Endothelial cell of umbilical vein (primary cell): ENCODE results near the gene LPIN1.

Source experiments
- EZH2 ChIP-seq: IDR thresholded peaks from 2 replicates; pipeline ENCODE4 v1.6.1; 2012; ENCODE audit warnings: borderline replicate concordance, low read depth, mild to moderate bottlenecking, moderate library complexity, low read length, inconsistent platforms; ENCODE audit not compliant: severe bottlenecking
- POLR2A ChIP-seq: IDR thresholded peaks from 2 replicates; pipeline ENCODE4 v1.6.1; 2012; ENCODE audit warnings: low read depth, mild to moderate bottlenecking, control low read depth, low read length
- POLR2AphosphoS5 ChIP-seq: IDR thresholded peaks from 2 replicates; pipeline ENCODE4 v1.6.1; 2012; ENCODE audit warnings: low read depth, mild to moderate bottlenecking, control low read depth, low read length, moderate library complexity; ENCODE audit not compliant: insufficient read depth
- TF ChIP-seq, protein P1 (sequence below), 2 donors: IDR thresholded peaks; 1 replicate in 1 of 2; 2 replicates in 1 of 2; pipeline ENCODE4 v1.5.1; 2011; ENCODE audit warnings: low read length in 2 of 2, mild to moderate bottlenecking in 2 of 2, moderate library complexity in 2 of 2, control low read depth in 1 of 2, inconsistent platforms in 1 of 2, low read depth in 1 of 2; ENCODE audit not compliant: insufficient read depth in 1 of 2; ENCODE audit errors: extremely low read depth in 1 of 2

DNA sequence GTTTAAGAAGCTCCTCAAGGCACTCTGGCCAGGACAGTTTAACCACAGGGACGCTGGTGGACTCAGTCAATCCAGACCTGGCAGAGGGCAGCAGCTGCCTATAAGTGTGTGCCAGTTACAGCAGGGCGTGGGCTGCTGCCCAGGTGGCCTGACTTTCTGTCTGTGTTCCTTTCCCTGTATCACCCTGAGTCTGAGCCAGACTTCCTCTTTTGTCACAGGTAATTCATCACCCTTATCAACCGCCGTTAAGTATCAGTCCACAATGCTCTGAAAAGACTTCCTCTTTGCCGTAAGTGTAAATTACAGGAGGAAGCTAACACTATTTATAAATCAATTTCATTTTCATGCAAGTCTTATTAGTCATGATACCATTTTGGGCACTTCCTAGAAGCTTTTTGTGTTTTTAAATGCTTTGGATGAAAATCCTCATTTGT is 7.0 kb downstream of the LPIN1 start:
- TF ChIP-seq POLR2AphosphoS5 (no peak), EZH2 (no peak), POLR2A (no peak)
- TF ChIP-seq, protein P1, sequence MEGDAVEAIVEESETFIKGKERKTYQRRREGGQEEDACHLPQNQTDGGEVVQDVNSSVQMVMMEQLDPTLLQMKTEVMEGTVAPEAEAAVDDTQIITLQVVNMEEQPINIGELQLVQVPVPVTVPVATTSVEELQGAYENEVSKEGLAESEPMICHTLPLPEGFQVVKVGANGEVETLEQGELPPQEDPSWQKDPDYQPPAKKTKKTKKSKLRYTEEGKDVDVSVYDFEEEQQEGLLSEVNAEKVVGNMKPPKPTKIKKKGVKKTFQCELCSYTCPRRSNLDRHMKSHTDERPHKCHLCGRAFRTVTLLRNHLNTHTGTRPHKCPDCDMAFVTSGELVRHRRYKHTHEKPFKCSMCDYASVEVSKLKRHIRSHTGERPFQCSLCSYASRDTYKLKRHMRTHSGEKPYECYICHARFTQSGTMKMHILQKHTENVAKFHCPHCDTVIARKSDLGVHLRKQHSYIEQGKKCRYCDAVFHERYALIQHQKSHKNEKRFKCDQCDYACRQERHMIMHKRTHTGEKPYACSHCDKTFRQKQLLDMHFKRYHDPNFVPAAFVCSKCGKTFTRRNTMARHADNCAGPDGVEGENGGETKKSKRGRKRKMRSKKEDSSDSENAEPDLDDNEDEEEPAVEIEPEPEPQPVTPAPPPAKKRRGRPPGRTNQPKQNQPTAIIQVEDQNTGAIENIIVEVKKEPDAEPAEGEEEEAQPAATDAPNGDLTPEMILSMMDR (IDR thresholded peaks at IDR 0.05; ENCODE audit: extremely low read depth in 1 of 2, insufficient read depth in 1 of 2, low read depth in 1 of 2, low read length in 2 of 2), result no peak
